Measurements from ENCODE around the gene CDCA8.
A peak's percentile ranks its signal among the peaks of the same experiment; 100 is the strongest.

The CDCA8 gene

GRCh38 chr1:37739222-37739621 lies 46.9 kb downstream of the CDCA8 start:
- H3K27me3 ChIP-seq (ENCODE audit: insufficient read depth, low read depth, severe bottlenecking), result no peaks in the 10 kb centered on the region
- no peak for TF ChIP-seq CTCF (IDR thresholded peaks at IDR 0.05; ENCODE audit: low read depth, low read length)

GRCh38 chr1:37741130-37741529 lies 48.8 kb downstream of the CDCA8 start:
- no peaks in the 10 kb centered on the region for H3K27me3 ChIP-seq (ENCODE audit: insufficient read depth, low read depth, severe bottlenecking)

More at GRCh38 chr1:37739222-37739621, 46.9 kb downstream of the CDCA8 start:
- no peak overlapping the region for H3K4me3 ChIP-seq (ENCODE audit: low read depth, low read length)
- DNase-seq, result no peak
- H3K36me3 ChIP-seq, result no peaks in the 10 kb centered on the region
- H3K9me3 ChIP-seq (ENCODE audit: severe bottlenecking), result no peaks in the 10 kb centered on the region
- H3K27ac ChIP-seq, result no peak overlapping the region

GRCh38 chr1:37741662-37742061 lies 49.3 kb downstream of the CDCA8 start:
- H3K4me3 ChIP-seq (ENCODE audit: low read depth, low read length), result no peak overlapping the region
- DNase-seq, result no peak
- H3K27me3 ChIP-seq (ENCODE audit: insufficient read depth, low read depth, severe bottlenecking), result no peaks in the 10 kb centered on the region
- TF ChIP-seq CTCF (IDR thresholded peaks at IDR 0.05; ENCODE audit: low read depth, low read length), result no peak
- peaks cover 3% of the 10 kb centered on the region for H3K9me3 ChIP-seq (ENCODE audit: severe bottlenecking)
- no peak overlapping the region for H3K27ac ChIP-seq
- no peaks in the 10 kb centered on the region; the same call in 1 of the 2 replicates for H3K36me3 ChIP-seq

More at GRCh38 chr1:37741130-37741529, 48.8 kb downstream of the CDCA8 start:
- Histone ChIP-seq H3K36me3 (no peaks in the 10 kb centered on the region), H3K4me3 (ENCODE audit: low read depth, low read length) (no peak overlapping the region), H3K9me3 (ENCODE audit: severe bottlenecking) (no peaks in the 10 kb centered on the region), H3K27ac (no peak overlapping the region)
- TF ChIP-seq CTCF (IDR thresholded peaks at IDR 0.05; ENCODE audit: low read depth, low read length), result no peak
- DNase-seq, result no peak

- no peak for TF ChIP-seq CTCF (IDR thresholded peaks at IDR 0.05; ENCODE audit: low read depth, low read length)
- no peak for DNase-seq
- no peak overlapping the region for H3K4me3 ChIP-seq (ENCODE audit: low read depth, low read length)
- no peaks in the 10 kb centered on the region for H3K27me3 ChIP-seq (ENCODE audit: insufficient read depth, low read depth, severe bottlenecking)
- peaks cover 5% of the 10 kb centered on the region for H3K9me3 ChIP-seq (ENCODE audit: severe bottlenecking)
- H3K36me3 ChIP-seq, result no peaks in the 10 kb centered on the region; the same call in none of the 2 replicates
- H3K27ac ChIP-seq, result no peak overlapping the region
These were observed 54.5 kb downstream of the CDCA8 start for GRCh38 chr1:37746806-37747205.

GRCh38 chr1:37748565-37748964 lies 56.2 kb downstream of the CDCA8 start:
- Histone ChIP-seq H3K9me3 (ENCODE audit: severe bottlenecking) (peaks cover 5% of the 10 kb centered on the region), H3K36me3 (no peaks in the 10 kb centered on the region; the same call in none of the 2 replicates), H3K4me3 (ENCODE audit: low read depth, low read length) (no peak overlapping the region), H3K27me3 (ENCODE audit: insufficient read depth, low read depth, severe bottlenecking) (no peaks in the 10 kb centered on the region), H3K27ac (no peak overlapping the region)
- DNase-seq, result no peak
- no peak for TF ChIP-seq CTCF (IDR thresholded peaks at IDR 0.05; ENCODE audit: low read depth, low read length)

- peak overlapping the region; percentile 54 for H3K27ac ChIP-seq
- no peaks in the 10 kb centered on the region for H3K9me3 ChIP-seq (ENCODE audit: severe bottlenecking)
- peak overlapping the region; percentile 56 for H3K4me3 ChIP-seq (ENCODE audit: low read depth, low read length)
- H3K36me3 ChIP-seq, result no peaks in the 10 kb centered on the region; the same call in none of the 2 replicates
- no peak for TF ChIP-seq CTCF (IDR thresholded peaks at IDR 0.05; ENCODE audit: low read depth, low read length)
- H3K27me3 ChIP-seq (ENCODE audit: insufficient read depth, low read depth, severe bottlenecking), result no peaks in the 10 kb centered on the region
- DNase-seq, result no peak
These were observed 59.9 kb downstream of the CDCA8 start for GRCh38 chr1:37752213-37752582.
